HG03159 (cell line): Measurements from ENCODE around the gene TPD52L1.
"Not testable (repeated sequence)": the region's sequence is repeated elsewhere in the genome, so short reads cannot be mapped to it uniquely, and the experiment has no call there.

ENCODE experiments used
- ATAC-seq: cut with Tn5 transposase; IDR thresholded peaks from one replicate; pipeline ENCODE4 v1.9.1; 2021; ENCODE audit warnings: mild to moderate bottlenecking, moderate library complexity; ENCODE audit not compliant: unreplicated experiment

Gene TPD52L1

GRCh38 chr6:125140808-125141207 is 12.8 kb upstream of the TPD52L1 start:
- ATAC-seq = no peak

- ATAC-seq = no peak
Measured at GRCh38 chr6:125142618-125143017, 11.0 kb upstream of the TPD52L1 start.

- no peak for ATAC-seq
Measured at GRCh38 chr6:125144822-125145221, 8.8 kb upstream of the TPD52L1 start.

GRCh38 chr6:125149256-125150144 is 4.1 kb upstream of the TPD52L1 start:
- no peak for ATAC-seq

GRCh38 chr6:125151700-125152099 is 1.9 kb upstream of the TPD52L1 start:
- ATAC-seq = no peak

- ATAC-seq = no peak
Measured at GRCh38 chr6:125154118-125154760, 666 bp downstream of the TPD52L1 start.

- ATAC-seq = no peak
Measured at GRCh38 chr6:125154761-125155135, 1.2 kb downstream of the TPD52L1 start.

GRCh38 chr6:125155344-125155743 is 1.8 kb downstream of the TPD52L1 start:
- no peak for ATAC-seq

- ATAC-seq = no peak
Measured at GRCh38 chr6:125156496-125156895, 2.9 kb downstream of the TPD52L1 start.

GRCh38 chr6:125157280-125157679 is 3.7 kb downstream of the TPD52L1 start:
- no peak for ATAC-seq

- ATAC-seq = no peak
Measured at GRCh38 chr6:125157725-125158124, 4.2 kb downstream of the TPD52L1 start.

GRCh38 chr6:125163339-125163738 is 9.8 kb downstream of the TPD52L1 start:
- not testable (repeated sequence) for ATAC-seq

GRCh38 chr6:125163811-125164210 is 10.2 kb downstream of the TPD52L1 start:
- ATAC-seq = no peak

GRCh38 chr6:125164696-125165095 is 11.1 kb downstream of the TPD52L1 start:
- ATAC-seq = no peak

GRCh38 chr6:125165256-125165655 is 11.7 kb downstream of the TPD52L1 start:
- no peak for ATAC-seq

GRCh38 chr6:125165776-125166175 is 12.2 kb downstream of the TPD52L1 start:
- no peak for ATAC-seq

- ATAC-seq = no peak
Measured at GRCh38 chr6:125166711-125167110, 13.1 kb downstream of the TPD52L1 start.

- no peak for ATAC-seq
Measured at GRCh38 chr6:125167579-125167978, 14.0 kb downstream of the TPD52L1 start.

- no peak for ATAC-seq
Measured at GRCh38 chr6:125169058-125169457, 15.5 kb downstream of the TPD52L1 start.

GRCh38 chr6:125169522-125169921 is 15.9 kb downstream of the TPD52L1 start:
- no peak for ATAC-seq

- ATAC-seq = no peak
Measured at GRCh38 chr6:125170376-125170775, 16.8 kb downstream of the TPD52L1 start.

- no peak for ATAC-seq
Measured at GRCh38 chr6:125173341-125174095, 19.9 kb downstream of the TPD52L1 start.
